ENCODE results near the gene LRIG3.
"Not testable (repeated sequence)": the region's sequence is repeated elsewhere in the genome, so short reads cannot be mapped to it uniquely, and the experiment has no call there.

DNA sequence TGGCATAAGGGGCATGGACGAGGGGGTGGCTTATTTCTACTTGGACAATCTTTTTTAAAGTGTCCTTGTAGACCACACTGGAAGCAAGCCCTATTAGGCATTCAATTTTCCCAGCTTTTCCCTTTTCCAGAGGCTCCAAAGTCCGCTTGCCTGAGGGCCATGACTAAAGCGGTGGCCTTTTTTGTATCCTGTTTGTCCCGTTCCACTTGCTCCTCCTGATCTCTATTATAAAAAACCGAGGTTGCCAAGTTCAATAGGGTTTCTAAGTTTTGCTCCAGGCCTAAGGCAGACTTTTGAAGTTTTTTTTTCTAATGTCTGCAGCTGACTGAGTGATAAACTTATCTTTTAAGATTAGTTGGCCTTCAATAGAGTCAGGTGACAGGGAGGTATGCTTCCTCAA, 64.7 kb downstream of the LRIG3 start:
- TF ChIP-seq, protein P1, sequence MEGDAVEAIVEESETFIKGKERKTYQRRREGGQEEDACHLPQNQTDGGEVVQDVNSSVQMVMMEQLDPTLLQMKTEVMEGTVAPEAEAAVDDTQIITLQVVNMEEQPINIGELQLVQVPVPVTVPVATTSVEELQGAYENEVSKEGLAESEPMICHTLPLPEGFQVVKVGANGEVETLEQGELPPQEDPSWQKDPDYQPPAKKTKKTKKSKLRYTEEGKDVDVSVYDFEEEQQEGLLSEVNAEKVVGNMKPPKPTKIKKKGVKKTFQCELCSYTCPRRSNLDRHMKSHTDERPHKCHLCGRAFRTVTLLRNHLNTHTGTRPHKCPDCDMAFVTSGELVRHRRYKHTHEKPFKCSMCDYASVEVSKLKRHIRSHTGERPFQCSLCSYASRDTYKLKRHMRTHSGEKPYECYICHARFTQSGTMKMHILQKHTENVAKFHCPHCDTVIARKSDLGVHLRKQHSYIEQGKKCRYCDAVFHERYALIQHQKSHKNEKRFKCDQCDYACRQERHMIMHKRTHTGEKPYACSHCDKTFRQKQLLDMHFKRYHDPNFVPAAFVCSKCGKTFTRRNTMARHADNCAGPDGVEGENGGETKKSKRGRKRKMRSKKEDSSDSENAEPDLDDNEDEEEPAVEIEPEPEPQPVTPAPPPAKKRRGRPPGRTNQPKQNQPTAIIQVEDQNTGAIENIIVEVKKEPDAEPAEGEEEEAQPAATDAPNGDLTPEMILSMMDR (IDR thresholded peaks at IDR 0.05) = not testable (repeated sequence)
- TF ChIP-seq EP300 (IDR thresholded peaks at IDR 0.05); POLR2A (IDR thresholded peaks at IDR 0.05; ENCODE audit: low read depth); POLR2AphosphoS5 (IDR thresholded peaks at IDR 0.05): not testable (repeated sequence)
